HFF-Myc (cell line): Measurements from ENCODE around the gene SIN3A.
"Not testable (repeated sequence)": the region's sequence is repeated elsewhere in the genome, so short reads cannot be mapped to it uniquely, and the experiment has no call there.

Experiments
- DNase-seq: peaks from one replicate; pipeline ENCODE4 v3.0.0-alpha.2; 2011; ENCODE audit warnings: low read depth; ENCODE audit errors: extremely low read depth
- H3K4me3 ChIP-seq: replicated peaks from 2 replicates; pipeline ENCODE4 v1.5.1; 2011; ENCODE audit warnings: low read depth, mild to moderate bottlenecking, control low read depth, low read length
- TF ChIP-seq, protein P1 (sequence below): IDR thresholded peaks from 2 replicates; pipeline ENCODE4 v1.5.1; 2012; ENCODE audit warnings: mild to moderate bottlenecking, low read depth, low read length, control low read depth; ENCODE audit errors: missing control alignments

The SIN3A gene

GRCh38 chr15:75451674-75452363, at the start of gene SIN3A:
SIN3A (minus strand) TSS chr15:75451690; CDS start chr15:75430375, 21,315 bp downstream.
- TF ChIP-seq, protein P1, sequence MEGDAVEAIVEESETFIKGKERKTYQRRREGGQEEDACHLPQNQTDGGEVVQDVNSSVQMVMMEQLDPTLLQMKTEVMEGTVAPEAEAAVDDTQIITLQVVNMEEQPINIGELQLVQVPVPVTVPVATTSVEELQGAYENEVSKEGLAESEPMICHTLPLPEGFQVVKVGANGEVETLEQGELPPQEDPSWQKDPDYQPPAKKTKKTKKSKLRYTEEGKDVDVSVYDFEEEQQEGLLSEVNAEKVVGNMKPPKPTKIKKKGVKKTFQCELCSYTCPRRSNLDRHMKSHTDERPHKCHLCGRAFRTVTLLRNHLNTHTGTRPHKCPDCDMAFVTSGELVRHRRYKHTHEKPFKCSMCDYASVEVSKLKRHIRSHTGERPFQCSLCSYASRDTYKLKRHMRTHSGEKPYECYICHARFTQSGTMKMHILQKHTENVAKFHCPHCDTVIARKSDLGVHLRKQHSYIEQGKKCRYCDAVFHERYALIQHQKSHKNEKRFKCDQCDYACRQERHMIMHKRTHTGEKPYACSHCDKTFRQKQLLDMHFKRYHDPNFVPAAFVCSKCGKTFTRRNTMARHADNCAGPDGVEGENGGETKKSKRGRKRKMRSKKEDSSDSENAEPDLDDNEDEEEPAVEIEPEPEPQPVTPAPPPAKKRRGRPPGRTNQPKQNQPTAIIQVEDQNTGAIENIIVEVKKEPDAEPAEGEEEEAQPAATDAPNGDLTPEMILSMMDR = no peak
- H3K4me3 ChIP-seq = peak within 1 kb of the TSS; percentile 93
- peak; percentile 99 for DNase-seq

DNA sequence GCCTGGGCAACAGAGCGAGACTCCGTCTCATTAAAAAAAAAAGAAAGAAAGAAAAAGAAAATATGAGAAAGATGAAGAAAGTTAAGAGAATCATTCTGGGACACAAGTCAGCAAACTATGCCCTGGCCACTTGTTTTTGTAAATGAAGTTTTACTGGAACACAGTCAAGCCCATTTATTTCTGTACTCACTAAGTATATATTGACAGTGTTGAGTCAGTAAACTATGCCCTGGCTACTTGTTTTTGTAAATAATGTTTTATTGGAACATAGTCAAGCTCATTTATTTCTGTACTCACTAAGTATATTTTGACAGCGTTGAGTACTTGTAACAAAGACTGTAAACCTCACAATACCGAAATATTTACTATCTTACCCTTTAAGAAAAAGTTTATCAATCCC, 42.2 kb upstream of the SIN3A start:
- H3K4me3 ChIP-seq = no peak overlapping the region

DNA sequence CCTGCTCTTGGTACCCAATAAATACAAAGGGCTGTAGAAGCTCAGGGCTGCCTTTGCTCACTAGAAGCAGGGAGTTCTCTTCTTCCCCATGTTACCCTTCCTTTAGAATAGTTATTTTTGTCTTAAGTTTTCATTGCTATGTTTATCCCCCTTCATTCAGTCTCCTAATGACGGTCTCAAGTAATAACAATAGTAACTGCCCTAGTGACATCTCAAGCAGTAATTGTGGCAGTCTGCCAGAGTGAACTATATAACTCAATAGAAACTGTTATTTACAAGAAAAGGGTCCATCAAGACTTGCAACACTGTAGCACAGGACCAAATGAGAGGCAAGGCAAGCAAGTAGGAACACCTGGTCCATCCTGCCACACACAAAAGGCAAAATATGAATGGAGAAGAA, 32.5 kb upstream of the SIN3A start:
- H3K4me3 ChIP-seq = no peak overlapping the region
- TF ChIP-seq, protein P1 = no peak
- DNase-seq = no peak

More for the DNA sequence above, 42.2 kb upstream of the SIN3A start:
- no peak for DNase-seq
- TF ChIP-seq, protein P1 = no peak

DNA sequence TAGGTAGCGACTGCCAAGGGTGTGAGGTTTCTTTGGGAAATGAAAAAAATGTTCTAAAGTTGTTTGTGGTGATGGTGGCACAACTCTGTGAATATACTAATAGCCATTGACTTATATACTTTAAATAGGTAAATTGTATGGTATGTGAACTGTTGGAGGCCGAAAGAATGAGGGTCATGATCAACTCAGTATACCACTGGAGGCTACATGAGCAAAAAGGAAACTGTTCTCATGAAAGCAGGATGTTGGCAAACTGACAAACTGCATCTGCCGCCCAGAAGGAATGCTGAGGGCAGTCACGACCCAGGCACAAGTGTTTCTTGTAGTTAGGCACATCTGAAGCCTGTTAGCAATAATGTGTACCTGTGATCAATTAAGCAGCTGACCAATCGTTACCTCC, 32.1 kb upstream of the SIN3A start:
- not testable (repeated sequence) for H3K4me3 ChIP-seq
- peak; percentile 9 for DNase-seq

DNA sequence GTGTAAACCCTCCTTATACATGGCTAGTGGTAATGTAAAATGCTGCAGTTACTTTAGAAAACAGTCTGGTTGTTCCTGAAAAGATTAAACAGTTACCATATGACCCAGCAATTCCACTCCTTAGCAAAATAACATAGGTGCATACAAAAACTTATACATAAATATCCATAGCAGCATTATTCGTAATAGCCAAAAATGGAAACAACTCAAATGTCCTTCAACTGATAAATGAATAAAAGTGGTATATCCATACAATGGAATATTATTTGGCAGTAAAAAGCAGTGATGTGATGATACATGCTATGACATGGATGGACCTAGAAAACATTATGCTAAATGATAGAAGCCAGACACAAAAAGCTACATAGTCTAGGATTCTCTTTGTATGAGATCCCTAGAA, 31.6 kb upstream of the SIN3A start:
- no peak for DNase-seq
- TF ChIP-seq, protein P1 = no peak
- H3K4me3 ChIP-seq = no peak overlapping the region

GRCh38 chr15:75480463-75480862, 29.0 kb upstream of the SIN3A start:
- not testable (repeated sequence) for DNase-seq, H3K4me3 ChIP-seq

- DNase-seq = no peak
- TF ChIP-seq, protein P1 = no peak
Measured at GRCh38 chr15:75479670-75480069, 28.2 kb upstream of the SIN3A start.

GRCh38 chr15:75477094-75477493, 25.6 kb upstream of the SIN3A start:
- not testable (repeated sequence) for H3K4me3 ChIP-seq, DNase-seq

More at GRCh38 chr15:75479670-75480069, 28.2 kb upstream of the SIN3A start:
- no peak overlapping the region for H3K4me3 ChIP-seq
